SU-DHL-6 (cell line): ENCODE measurements around the gene ZNF516.

Experiments used
- H2AFZ ChIP-seq: fragments of 200-600 bp; sonication (generic); 2 replicates; pipeline ENCODE4 v1.6.1; 2014; ENCODE audit warnings: low read depth, mild to moderate bottlenecking, moderate library complexity, mixed read lengths, antibody characterized with exemption, low read length; ENCODE audit not compliant: severe bottlenecking
- H3F3A ChIP-seq: fragments of 200-600 bp; shearing (Covaris generic); 2 replicates; pipeline ENCODE4 v1.6.0; 2016; ENCODE audit warnings: antibody characterized with exemption, mild to moderate bottlenecking; ENCODE audit not compliant: insufficient read depth
- H3K27ac ChIP-seq: fragments of 200-600 bp; sonication (generic); 2 replicates; pipeline ENCODE4 v1.5.1; 2016; ENCODE audit warnings: low read depth, mild to moderate bottlenecking, low read length, moderate library complexity, mixed read lengths
- H3K27me3 ChIP-seq: fragments of 200-600 bp; sonication (generic), shearing (Covaris generic); 2 replicates; pipeline ENCODE4 v1.6.0; 2014; ENCODE audit warnings: mild to moderate bottlenecking, low read length
- H3K36me3 ChIP-seq: fragments of 200-600 bp; sonication (generic); 2 replicates; pipeline ENCODE4 v1.6.1; 2014; ENCODE audit warnings: mild to moderate bottlenecking, low read length, mixed read lengths
- H3K4me2 ChIP-seq: fragments of 300-600, 200-600 bp; shearing (Covaris generic), sonication (generic); 2 replicates; pipeline ENCODE4 v1.6.0; 2014; ENCODE audit warnings: low read length, low read depth, mild to moderate bottlenecking; ENCODE audit not compliant: poor library complexity, severe bottlenecking
- H3K4me3 ChIP-seq: fragments of 200-600 bp; sonication (generic); 2 replicates; pipeline ENCODE4 v1.5.1; 2014; ENCODE audit warnings: antibody characterized with exemption, low read length, mild to moderate bottlenecking, mixed read lengths; ENCODE audit not compliant: insufficient read depth, poor library complexity, severe bottlenecking
- H3K79me2 ChIP-seq: fragments of 200-600 bp; sonication (generic); 2 replicates; pipeline ENCODE4 v1.6.1; 2014; ENCODE audit warnings: mild to moderate bottlenecking, low read length, moderate library complexity; ENCODE audit not compliant: insufficient read depth
- H3K9ac ChIP-seq: fragments of 200-600 bp; sonication (generic); 2 replicates; pipeline ENCODE4 v1.7.0; 2014; ENCODE audit warnings: mild to moderate bottlenecking, low read length
- H3K9me2 ChIP-seq: fragments of 200-600 bp; sonication (generic); replicated peaks from 2 replicates; pipeline ENCODE4 v1.6.1; 2014; ENCODE audit warnings: low read length; ENCODE audit not compliant: insufficient read depth
- H3K9me3 ChIP-seq: fragments of 200-600 bp; sonication (generic); 2 replicates; pipeline ENCODE4 v1.6.1; 2014; ENCODE audit warnings: low read length, mixed read lengths; ENCODE audit not compliant: insufficient read depth
- H4K20me1 ChIP-seq: fragments of 200-600 bp; sonication (generic); 2 replicates; pipeline ENCODE4 v1.6.1; 2014; ENCODE audit warnings: low read depth, mild to moderate bottlenecking, antibody characterized with exemption, low read length, moderate library complexity, mixed read lengths
- CTCF ChIP-seq: fragments of 200-600 bp; sonication (generic); IDR thresholded peaks from one replicate; pipeline ENCODE4 v1.5.1; 2017; ENCODE audit warnings: antibody characterized with exemption, mild to moderate bottlenecking, low read length, moderate library complexity; ENCODE audit not compliant: insufficient read depth, poor library complexity, severe bottlenecking
- EZH2phosphoT487 ChIP-seq: fragments of 200-600 bp; sonication (generic), shearing (Covaris generic); conservative IDR thresholded peaks from 2 replicates; pipeline ENCODE4 v1.6.1; 2018; ENCODE audit warnings: mild to moderate bottlenecking, antibody characterized with exemption, low read length, moderate library complexity, mixed read lengths

The ZNF516 gene

GRCh38 chr18:76394780-76395476 is 100.1 kb downstream of the ZNF516 start:
- no peak overlapping the region for H3K27ac ChIP-seq

GRCh38 chr18:76392349-76392748 is 102.7 kb downstream of the ZNF516 start:
- H3K9me2 ChIP-seq, result no peaks in the 10 kb centered on the region
- peaks cover 59% of the 10 kb centered on the region for H3K79me2 ChIP-seq
- H3K4me2 ChIP-seq, result no peak overlapping the region
- H3K36me3 ChIP-seq, result no peaks in the 10 kb centered on the region
- H3K27me3 ChIP-seq, result no peaks in the 10 kb centered on the region
- H3K9me3 ChIP-seq, result no peaks in the 10 kb centered on the region
- no peak overlapping the region for H3K4me3 ChIP-seq
- no peak overlapping the region for H3K9ac ChIP-seq
- H2AFZ ChIP-seq, result no peak overlapping the region
- no peaks in the 10 kb centered on the region for H3F3A ChIP-seq
- H4K20me1 ChIP-seq, result no peaks in the 10 kb centered on the region; the same call in 1 of the 2 replicates
- H3K27ac ChIP-seq, result no peak overlapping the region
- no peak for TF ChIP-seq CTCF
- TF ChIP-seq EZH2phosphoT487, result no peak

More at GRCh38 chr18:76394780-76395476, 100.1 kb downstream of the ZNF516 start:
- H3K4me3 ChIP-seq, result no peak overlapping the region
- H3K9me3 ChIP-seq, result no peaks in the 10 kb centered on the region
- H2AFZ ChIP-seq, result no peak overlapping the region
- no peak overlapping the region for H3K4me2 ChIP-seq
- H3K79me2 ChIP-seq, result peaks cover 51% of the 10 kb centered on the region
- no peaks in the 10 kb centered on the region for H3K36me3 ChIP-seq
- H4K20me1 ChIP-seq, result peaks cover 6% of the 10 kb centered on the region; the same call in 1 of the 2 replicates
- no peaks in the 10 kb centered on the region for H3K27me3 ChIP-seq
- no peaks in the 10 kb centered on the region for H3F3A ChIP-seq
- no peak for TF ChIP-seq CTCF
- no peak for TF ChIP-seq EZH2phosphoT487
- H3K9ac ChIP-seq, result no peak overlapping the region
- H3K9me2 ChIP-seq, result no peaks in the 10 kb centered on the region

GRCh38 chr18:76391746-76392145 is 103.3 kb downstream of the ZNF516 start:
- no peak overlapping the region for H3K4me2 ChIP-seq
- H2AFZ ChIP-seq, result no peak overlapping the region
- no peaks in the 10 kb centered on the region for H3K9me3 ChIP-seq
- H3K36me3 ChIP-seq, result no peaks in the 10 kb centered on the region
- H3K79me2 ChIP-seq, result peaks cover 59% of the 10 kb centered on the region
- H3K27me3 ChIP-seq, result no peaks in the 10 kb centered on the region
- H3K27ac ChIP-seq, result no peak overlapping the region
- TF ChIP-seq CTCF (no peak), EZH2phosphoT487 (no peak)
- H3K9me2 ChIP-seq, result no peaks in the 10 kb centered on the region
- H3K4me3 ChIP-seq, result no peak overlapping the region
- no peak overlapping the region for H3K9ac ChIP-seq
- no peaks in the 10 kb centered on the region; the same call in 1 of the 2 replicates for H4K20me1 ChIP-seq
- H3F3A ChIP-seq, result no peaks in the 10 kb centered on the region
